H9 (cell line): ENCODE results near the gene CCSER1. TPM values are rescaled to one million over a fixed set of nuclear protein-coding genes. Genes with fewer than 3 reads are reported as not detected.
A peak's percentile ranks its signal among the peaks of the same experiment; 100 is the strongest.

Source experiments
- DNase-seq: peaks from one replicate; pipeline ENCODE4 v3.0.0-alpha.2; 2017
- H2AFZ ChIP-seq: one replicate; pipeline ENCODE4 v1.6.1; 2013; ENCODE audit warnings: mild to moderate bottlenecking, low read length, control low read depth, moderate library complexity
- H2AK5ac ChIP-seq: 2 replicates; pipeline ENCODE4 v1.6.1; 2013; ENCODE audit warnings: low read length, control low read depth, mixed read lengths; ENCODE audit not compliant: insufficient read length
- H2BK120ac ChIP-seq: one replicate; pipeline ENCODE4 v1.6.1; 2013; ENCODE audit warnings: low read depth, mild to moderate bottlenecking, low read length, control low read depth, inconsistent platforms; ENCODE audit not compliant: poor library complexity, severe bottlenecking
- H2BK12ac ChIP-seq: 2 replicates; pipeline ENCODE4 v1.6.1; 2013; ENCODE audit warnings: low read length, control low read depth, mixed read lengths, low read depth; ENCODE audit not compliant: insufficient read length
- H2BK15ac ChIP-seq: 2 replicates; pipeline ENCODE4 v1.6.1; 2013; ENCODE audit warnings: low read depth, low read length, control low read depth
- H2BK20ac ChIP-seq: one replicate; pipeline ENCODE4 v1.6.1; 2013; ENCODE audit warnings: low read depth, mild to moderate bottlenecking, low read length, control low read depth, inconsistent platforms; ENCODE audit not compliant: poor library complexity, severe bottlenecking
- H2BK5ac ChIP-seq: 2 replicates; pipeline ENCODE4 v1.6.1; 2013; ENCODE audit warnings: low read length, control low read depth, mixed read lengths; ENCODE audit not compliant: insufficient read length
- H3K14ac ChIP-seq: 2 replicates; pipeline ENCODE4 v1.6.1; 2013; ENCODE audit warnings: low read length, control low read depth; ENCODE audit not compliant: insufficient read depth
- H3K18ac ChIP-seq: 2 replicates; pipeline ENCODE4 v1.6.1; 2013; ENCODE audit warnings: low read depth, mild to moderate bottlenecking, mixed read lengths, low read length, control low read depth; ENCODE audit not compliant: insufficient read length
- H3K23ac ChIP-seq: 2 replicates; pipeline ENCODE4 v1.6.1; 2013; ENCODE audit warnings: low read length, control low read depth, mixed read lengths, low read depth; ENCODE audit not compliant: insufficient read length
- H3K23me2 ChIP-seq: 2 replicates; pipeline ENCODE4 v1.6.1; 2013; ENCODE audit warnings: low read depth, mild to moderate bottlenecking, mixed read lengths, low read length, control low read depth; ENCODE audit not compliant: insufficient read length, poor library complexity, severe bottlenecking
- H3K27ac ChIP-seq: 2 replicates; pipeline ENCODE4 v1.5.1; 2013; ENCODE audit warnings: low read length, control low read depth, mixed read lengths, low read depth; ENCODE audit not compliant: insufficient read length
- H3K27me3 ChIP-seq: 2 replicates; pipeline ENCODE4 v1.6.1; 2013; ENCODE audit warnings: low read length, control low read depth, inconsistent platforms; ENCODE audit not compliant: insufficient read depth
- H3K4ac ChIP-seq: 2 replicates; pipeline ENCODE4 v1.6.1; 2013; ENCODE audit warnings: low read depth, mild to moderate bottlenecking, control low read depth, inconsistent platforms, low read length, moderate library complexity
- H3K4me1 ChIP-seq: 2 replicates; pipeline ENCODE4 v1.6.1; 2013; ENCODE audit warnings: low read length, control low read depth, inconsistent platforms; ENCODE audit not compliant: insufficient read depth
- H3K4me2 ChIP-seq: 2 replicates; pipeline ENCODE4 v1.6.1; 2013; ENCODE audit warnings: low read length, control low read depth, mixed read lengths; ENCODE audit not compliant: insufficient read length, insufficient read depth
- H3K56ac ChIP-seq: 2 replicates; pipeline ENCODE4 v1.6.1; 2013; ENCODE audit warnings: low read depth, mild to moderate bottlenecking, mixed read lengths, low read length, control low read depth; ENCODE audit not compliant: insufficient read length
- H3K79me1 ChIP-seq: 2 replicates; pipeline ENCODE4 v1.6.1; 2013; ENCODE audit warnings: low read depth, mild to moderate bottlenecking, moderate library complexity, low read length, control low read depth, inconsistent platforms; ENCODE audit not compliant: insufficient read depth, poor library complexity, severe bottlenecking
- H3K79me2 ChIP-seq: 2 replicates; pipeline ENCODE4 v1.6.1; 2013; ENCODE audit warnings: low read length, control low read depth, inconsistent platforms; ENCODE audit not compliant: insufficient read depth
- H3K9ac ChIP-seq: 2 replicates; pipeline ENCODE4 v1.6.1; 2013; ENCODE audit warnings: low read length, control low read depth, mixed read lengths; ENCODE audit not compliant: insufficient read length; ENCODE audit errors: extremely low read depth
- H3K9me3 ChIP-seq: one replicate; pipeline ENCODE4 v1.6.1; 2013; ENCODE audit warnings: low read depth, low read length, inconsistent platforms; ENCODE audit not compliant: control insufficient read depth
- H3T11ph ChIP-seq: one replicate; pipeline ENCODE4 v1.6.1; 2013; ENCODE audit warnings: mild to moderate bottlenecking, low read length, control low read depth, inconsistent platforms
- H4K20me1 ChIP-seq: one replicate; pipeline ENCODE4 v1.6.1; 2013; ENCODE audit not compliant: control insufficient read depth, insufficient read length, insufficient read depth
- H4K5ac ChIP-seq: 2 replicates; pipeline ENCODE4 v1.6.1; 2013; ENCODE audit warnings: low read depth, mild to moderate bottlenecking, mixed read lengths, low read length, control low read depth; ENCODE audit not compliant: insufficient read length
- H4K8ac ChIP-seq: replicated peaks from 2 replicates; pipeline ENCODE4 v1.6.1; 2013; ENCODE audit warnings: low read length, control low read depth, mixed read lengths, low read depth; ENCODE audit not compliant: insufficient read length
- H4K91ac ChIP-seq: 2 replicates; pipeline ENCODE4 v1.6.1; 2013; ENCODE audit warnings: low read depth, mild to moderate bottlenecking, moderate library complexity, mixed read lengths, low read length, control low read depth; ENCODE audit not compliant: insufficient read length
- H3K27ac Mint-ChIP-seq, 3 experiments: 2 replicates in 2 of 3; 3 replicates in 1 of 3; pipeline ENCODE4 v1.8.0; 2020 to 2021; ENCODE audit warnings: mixed read lengths in 3 of 3, mild to moderate bottlenecking in 1 of 3, moderate library complexity in 1 of 3
- H3K27me3 Mint-ChIP-seq: 2 replicates; pipeline ENCODE4 v1.8.0; 2021; ENCODE audit warnings: low read depth, mild to moderate bottlenecking, moderate library complexity, mixed read lengths
- H3K36me3 Mint-ChIP-seq, 3 experiments: 2 replicates in 2 of 3; 3 replicates in 1 of 3; pipeline ENCODE4 v1.8.0; 2020 to 2021; ENCODE audit warnings: low read depth in 3 of 3, mixed read lengths in 3 of 3; ENCODE audit not compliant: insufficient read depth in 1 of 3
- H3K4me1 Mint-ChIP-seq, 2 experiments: 2 replicates each; pipeline ENCODE4 v1.8.0; 2020; ENCODE audit warnings: mixed read lengths in 2 of 2
- H3K4me3 Mint-ChIP-seq, 2 experiments: 2 replicates in 1 of 2; 3 replicates in 1 of 2; pipeline ENCODE4 v1.8.0; 2020 to 2021; ENCODE audit warnings: mild to moderate bottlenecking in 2 of 2, mixed read lengths in 2 of 2, moderate library complexity in 1 of 2
- H3K9me3 Mint-ChIP-seq, 2 experiments: 2 replicates in 1 of 2; 3 replicates in 1 of 2; pipeline ENCODE4 v1.8.0; 2020; ENCODE audit warnings: mild to moderate bottlenecking in 2 of 2, mixed read lengths in 2 of 2, moderate library complexity in 1 of 2
- WGBS: extraction: QIAGEN DNeasy Blood & Tissue Kit; methylation state at CpG from one replicate; pipeline ENCODE4 v1.1.7; 2013; ENCODE audit warnings: missing lambda C conversion rate, low lambda C conversion rate, mixed read lengths; ENCODE audit not compliant: insufficient read length; ENCODE audit errors: extremely low coverage; 5-methylcytosine and 5-hydroxymethylcytosine counted together
- total RNA-seq: library from RNA; stranded (reverse); gene quantifications from 2 replicates; pipeline ENCODE4 v1.2.1, GENCODE V29; 2021
- TF ChIP-seq, protein P1 (sequence below): fragments of 200-600 bp; sonication (generic); conservative IDR thresholded peaks from 3 replicates; pipeline ENCODE4 v1.8.0; 2021; ENCODE audit warnings: antibody characterized with exemption, mild to moderate bottlenecking

The CCSER1 gene
- total RNA-seq, 1 experiment from 2014 or later = 0.37 TPM

DNA sequence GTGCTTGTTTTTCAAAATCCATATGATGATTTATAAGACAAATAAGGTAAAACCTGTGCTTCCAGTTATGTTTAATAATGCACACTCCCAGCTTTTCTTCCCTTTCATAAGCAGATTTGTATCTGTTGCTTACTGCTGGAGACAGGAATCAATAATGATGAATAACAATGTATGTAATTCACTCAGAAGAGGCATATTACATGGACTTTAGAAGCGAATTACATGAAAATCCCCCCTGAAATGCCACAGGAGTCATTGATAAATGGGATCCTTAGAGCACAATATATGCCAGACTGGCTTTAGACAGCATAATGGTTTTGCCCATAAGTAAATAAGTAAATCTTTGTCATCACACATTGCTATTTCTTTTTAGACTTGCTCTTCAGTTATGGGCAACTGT is 892.3 kb downstream of the CCSER1 start:
- Histone ChIP-seq H3K56ac (no peak overlapping the region), H3K23me2 (no peaks in the 10 kb centered on the region), H4K91ac (no peak overlapping the region), H3K9me3 (no peaks in the 10 kb centered on the region), H2BK15ac (no peak overlapping the region), H4K8ac (no peak overlapping the region), H2AK5ac (no peak overlapping the region), H3K4me2 (no peak overlapping the region), H3K14ac (no peak overlapping the region), H2BK120ac (no peak overlapping the region), H4K5ac (no peak overlapping the region), H3K79me1 (no peaks in the 10 kb centered on the region), H3T11ph (no peak overlapping the region), H3K4me1 (no peaks in the 10 kb centered on the region), H3K27me3 (no peaks in the 10 kb centered on the region), H4K20me1 (no peaks in the 10 kb centered on the region), H3K4ac (no peak overlapping the region), H2BK12ac (no peak overlapping the region), H3K9ac (no peak overlapping the region), H3K23ac (no peak overlapping the region), H3K18ac (no peak overlapping the region), H3K27ac (no peak overlapping the region), H2AFZ (no peak overlapping the region), H2BK20ac (no peak overlapping the region), H3K79me2 (no peaks in the 10 kb centered on the region), H2BK5ac (no peak overlapping the region)
- no peaks in the 10 kb centered on the region for H3K27me3 Mint-ChIP-seq
- no peak overlapping the region for H3K4me3 Mint-ChIP-seq
- peaks cover 17 to 20% of the 10 kb centered on the region in 2 experiments for H3K4me1 Mint-ChIP-seq
- no CpG with 5 or more reads among the region's 1 CpG for WGBS
- TF ChIP-seq, protein P1, sequence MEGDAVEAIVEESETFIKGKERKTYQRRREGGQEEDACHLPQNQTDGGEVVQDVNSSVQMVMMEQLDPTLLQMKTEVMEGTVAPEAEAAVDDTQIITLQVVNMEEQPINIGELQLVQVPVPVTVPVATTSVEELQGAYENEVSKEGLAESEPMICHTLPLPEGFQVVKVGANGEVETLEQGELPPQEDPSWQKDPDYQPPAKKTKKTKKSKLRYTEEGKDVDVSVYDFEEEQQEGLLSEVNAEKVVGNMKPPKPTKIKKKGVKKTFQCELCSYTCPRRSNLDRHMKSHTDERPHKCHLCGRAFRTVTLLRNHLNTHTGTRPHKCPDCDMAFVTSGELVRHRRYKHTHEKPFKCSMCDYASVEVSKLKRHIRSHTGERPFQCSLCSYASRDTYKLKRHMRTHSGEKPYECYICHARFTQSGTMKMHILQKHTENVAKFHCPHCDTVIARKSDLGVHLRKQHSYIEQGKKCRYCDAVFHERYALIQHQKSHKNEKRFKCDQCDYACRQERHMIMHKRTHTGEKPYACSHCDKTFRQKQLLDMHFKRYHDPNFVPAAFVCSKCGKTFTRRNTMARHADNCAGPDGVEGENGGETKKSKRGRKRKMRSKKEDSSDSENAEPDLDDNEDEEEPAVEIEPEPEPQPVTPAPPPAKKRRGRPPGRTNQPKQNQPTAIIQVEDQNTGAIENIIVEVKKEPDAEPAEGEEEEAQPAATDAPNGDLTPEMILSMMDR = no peak
- H3K36me3 Mint-ChIP-seq = peaks cover 0 to 5% (median 0%) of the 10 kb centered on the region in 3 experiments; a peak in 2 of 7 replicates
- no peak for DNase-seq
- H3K9me3 Mint-ChIP-seq = peaks cover 0 to 2% of the 10 kb centered on the region in 2 experiments; a peak in 2 of 5 replicates
- peak overlapping the region in 1 of 3 experiments; percentile 75; a peak in 1 of 7 replicates for H3K27ac Mint-ChIP-seq
